Measurements from ENCODE around the gene KIAA1755. TPM values are rescaled to one million over a fixed set of nuclear protein-coding genes. Genes with fewer than 3 reads are reported as not detected.

The KIAA1755 gene
- total and polyA plus RNA-seq, 10 of the 15 experiments (the other 5 are each of a cell fraction or from before 2014, with no cell fraction given) = not detected

DNA sequence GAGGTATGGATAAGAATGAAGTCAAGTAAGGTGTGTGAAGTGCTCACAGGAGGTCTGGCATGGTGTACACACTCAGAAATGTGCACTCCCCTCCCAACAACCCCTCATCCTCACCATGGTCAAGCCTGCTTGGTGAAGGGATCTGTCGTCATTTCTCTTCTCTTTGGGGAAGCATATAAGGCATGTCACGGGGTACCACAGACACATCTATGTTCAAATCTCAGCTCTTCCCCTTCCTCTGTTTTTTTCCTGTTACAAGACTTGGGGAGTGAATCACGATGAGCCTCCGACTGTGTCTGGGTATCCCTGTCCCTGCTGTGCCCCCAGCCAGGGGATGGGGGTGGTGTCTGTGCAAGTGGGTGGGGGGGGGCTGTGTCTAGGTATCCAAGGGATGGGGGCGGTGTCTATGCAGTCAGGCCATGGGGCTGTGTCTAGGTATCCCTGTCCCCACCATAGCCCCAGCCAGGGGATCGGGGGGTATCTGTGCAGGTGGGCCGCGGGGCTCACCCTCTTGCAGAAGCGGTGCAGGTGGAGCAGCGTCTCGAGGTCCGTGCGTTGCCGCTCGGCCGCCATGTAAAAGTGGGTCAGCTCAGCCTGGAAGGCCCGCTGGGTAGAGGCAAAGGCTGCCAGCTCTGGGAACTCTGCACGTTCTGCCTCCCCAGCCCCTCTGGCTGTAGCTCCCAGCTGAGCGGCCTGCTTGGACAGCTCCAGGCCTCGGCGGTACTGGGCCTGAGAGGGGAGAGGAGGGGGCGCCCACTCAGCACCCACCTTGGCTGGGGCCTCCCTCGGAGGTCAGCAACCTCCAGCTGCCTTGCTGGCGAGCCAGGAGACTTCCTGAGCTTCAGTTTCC, 43.6 kb downstream of the KIAA1755 start (continued):
- no peak for TF ChIP-seq MYB (IDR thresholded peaks at IDR 0.05; ENCODE audit: borderline replicate concordance, low read depth, low read length)
- no peak for TF ChIP-seq GABPA (IDR thresholded peaks at IDR 0.05; ENCODE audit: low read depth)
- no peak for TF ChIP-seq PRDM15 (CRISPR knock-in tag; IDR thresholded peaks at IDR 0.05)
- TF ChIP-seq NFIC (IDR thresholded peaks at IDR 0.05; ENCODE audit: low read depth, low read length) = no peak
- no peak for TF ChIP-seq SREBF1 (IDR thresholded peaks at IDR 0.05; ENCODE audit: low read length)
- TF ChIP-seq YY1 (IDR thresholded peaks at IDR 0.05; ENCODE audit: low read depth, low read length) = no peak
- TF ChIP-seq, protein P1, sequence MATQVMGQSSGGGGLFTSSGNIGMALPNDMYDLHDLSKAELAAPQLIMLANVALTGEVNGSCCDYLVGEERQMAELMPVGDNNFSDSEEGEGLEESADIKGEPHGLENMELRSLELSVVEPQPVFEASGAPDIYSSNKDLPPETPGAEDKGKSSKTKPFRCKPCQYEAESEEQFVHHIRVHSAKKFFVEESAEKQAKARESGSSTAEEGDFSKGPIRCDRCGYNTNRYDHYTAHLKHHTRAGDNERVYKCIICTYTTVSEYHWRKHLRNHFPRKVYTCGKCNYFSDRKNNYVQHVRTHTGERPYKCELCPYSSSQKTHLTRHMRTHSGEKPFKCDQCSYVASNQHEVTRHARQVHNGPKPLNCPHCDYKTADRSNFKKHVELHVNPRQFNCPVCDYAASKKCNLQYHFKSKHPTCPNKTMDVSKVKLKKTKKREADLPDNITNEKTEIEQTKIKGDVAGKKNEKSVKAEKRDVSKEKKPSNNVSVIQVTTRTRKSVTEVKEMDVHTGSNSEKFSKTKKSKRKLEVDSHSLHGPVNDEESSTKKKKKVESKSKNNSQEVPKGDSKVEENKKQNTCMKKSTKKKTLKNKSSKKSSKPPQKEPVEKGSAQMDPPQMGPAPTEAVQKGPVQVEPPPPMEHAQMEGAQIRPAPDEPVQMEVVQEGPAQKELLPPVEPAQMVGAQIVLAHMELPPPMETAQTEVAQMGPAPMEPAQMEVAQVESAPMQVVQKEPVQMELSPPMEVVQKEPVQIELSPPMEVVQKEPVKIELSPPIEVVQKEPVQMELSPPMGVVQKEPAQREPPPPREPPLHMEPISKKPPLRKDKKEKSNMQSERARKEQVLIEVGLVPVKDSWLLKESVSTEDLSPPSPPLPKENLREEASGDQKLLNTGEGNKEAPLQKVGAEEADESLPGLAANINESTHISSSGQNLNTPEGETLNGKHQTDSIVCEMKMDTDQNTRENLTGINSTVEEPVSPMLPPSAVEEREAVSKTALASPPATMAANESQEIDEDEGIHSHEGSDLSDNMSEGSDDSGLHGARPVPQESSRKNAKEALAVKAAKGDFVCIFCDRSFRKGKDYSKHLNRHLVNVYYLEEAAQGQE (IDR thresholded peaks at IDR 0.05; ENCODE audit: low read depth, low read length) = no peak
- no peak for TF ChIP-seq HDAC6 (IDR thresholded peaks at IDR 0.05; ENCODE audit: unreplicated experiment)
- TF ChIP-seq CHD1 (IDR thresholded peaks at IDR 0.05; ENCODE audit: low read depth, low read length) = no peak
- TF ChIP-seq PBX3 (IDR thresholded peaks at IDR 0.05; ENCODE audit: insufficient replicate concordance, low read depth, low read length) = no peak

Measured in GM12878 (cell line).